RPMI7951 (cell line): Measurements from ENCODE around the gene GBF1. TPM values are rescaled to one million over a fixed set of nuclear protein-coding genes. Genes with fewer than 3 reads are reported as not detected.
A peak's percentile ranks its signal among the peaks of the same experiment; 100 is the strongest.

ENCODE experiments used
- DNase-seq: peaks from one replicate; pipeline ENCODE4 v3.0.0-alpha.2; 2012; ENCODE audit warnings: low read depth
- total RNA-seq: library from RNA; depleted of rRNA; stranded (reverse); fragments of >200 nt; shearing (Covaris generic); gene quantifications from 2 replicates; pipeline ENCODE4 v1.2.3, GENCODE V29; 2014

Gene GBF1
- total RNA-seq, 1 experiment from 2014 or later, result 31.0 TPM

- DNase-seq, result no peak
Observed at GRCh38 chr10:102408131-102408727, 162.9 kb downstream of the GBF1 start.

- no peak for DNase-seq
Observed at GRCh38 chr10:102408728-102409603, 163.6 kb downstream of the GBF1 start.

DNA sequence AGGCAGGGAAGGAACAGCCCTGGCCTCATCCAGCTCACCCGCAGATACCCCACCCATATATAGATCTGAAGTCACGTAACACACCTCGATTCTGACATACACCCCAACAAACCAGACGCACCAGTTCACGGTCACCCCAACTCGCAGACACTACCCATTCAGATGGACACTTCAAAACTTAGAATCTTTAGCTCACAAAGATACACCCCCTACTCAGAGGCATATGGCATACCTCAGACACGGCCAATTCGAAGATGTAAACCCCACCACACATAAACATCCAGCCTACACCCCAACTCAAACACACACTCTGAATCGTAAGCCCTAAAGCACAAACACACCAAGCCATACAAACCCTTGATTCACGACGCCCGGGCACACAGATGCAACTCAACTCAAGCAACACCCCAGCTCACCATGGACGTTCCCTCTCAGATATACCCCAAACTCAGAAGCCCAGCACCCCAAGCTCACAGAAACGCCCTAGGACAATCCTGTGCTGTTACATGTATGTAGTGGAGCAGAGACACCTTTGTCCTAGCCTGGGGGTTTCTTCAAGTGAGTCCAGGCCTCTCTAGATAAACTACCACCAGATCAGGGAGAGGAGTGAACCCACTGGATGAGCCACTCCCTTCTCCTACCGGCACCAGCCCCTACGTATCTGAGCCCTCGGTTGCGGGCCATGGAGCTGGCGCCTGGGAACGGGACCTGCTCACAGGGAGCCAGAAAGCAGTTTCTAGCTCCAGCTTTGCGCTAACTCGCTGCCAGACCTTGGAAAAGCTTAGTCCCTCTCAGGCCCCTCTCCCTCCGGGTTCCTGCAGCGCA lies 164.5 kb downstream of the GBF1 start:
- no peak for DNase-seq

GRCh38 chr10:102410429-102411073 lies 165.2 kb downstream of the GBF1 start:
- no peak for DNase-seq

DNA sequence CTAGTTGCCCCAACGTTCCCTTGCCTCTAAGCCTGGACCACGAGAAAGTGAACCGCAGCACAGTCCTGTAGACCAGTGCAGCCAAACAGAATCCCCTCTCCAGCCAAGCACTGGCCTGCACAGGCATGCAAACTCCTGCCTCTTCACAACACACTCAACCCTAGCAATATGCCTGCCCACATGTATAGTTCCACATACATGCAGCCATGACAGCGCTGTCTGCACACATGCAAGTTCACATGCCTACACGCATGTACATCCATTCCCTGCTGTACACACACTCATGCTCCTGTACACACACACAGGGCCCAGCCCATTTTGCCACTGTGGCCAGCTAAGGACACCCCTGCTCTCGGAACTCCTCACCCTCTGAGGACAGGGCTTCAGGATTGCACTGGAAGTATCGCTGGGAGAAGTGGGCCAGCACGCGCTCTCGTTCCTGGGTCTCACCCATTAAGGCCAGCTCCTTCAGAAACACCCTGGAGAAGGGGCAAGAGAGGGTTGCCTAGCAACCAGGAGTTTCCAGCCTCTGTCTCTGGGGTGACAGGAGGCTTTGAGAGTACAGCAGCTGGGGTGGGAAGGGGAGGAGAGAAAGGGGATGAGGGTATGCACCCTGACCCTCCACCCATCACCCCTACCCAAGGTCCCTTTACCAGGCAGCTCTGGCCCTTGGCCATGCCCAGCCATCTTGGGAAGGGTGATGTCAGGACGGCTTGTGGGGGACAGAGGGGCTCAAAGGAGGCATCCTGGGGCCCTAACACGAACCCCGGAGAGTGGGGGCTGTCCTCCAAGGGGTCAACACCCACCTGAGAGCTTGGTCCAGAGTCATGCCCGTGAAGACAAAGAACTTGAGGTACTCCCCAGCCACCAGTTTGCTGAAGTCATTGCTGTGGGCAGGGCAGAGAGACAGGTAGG lies 166.3 kb downstream of the GBF1 start:
- no peak for DNase-seq

DNA sequence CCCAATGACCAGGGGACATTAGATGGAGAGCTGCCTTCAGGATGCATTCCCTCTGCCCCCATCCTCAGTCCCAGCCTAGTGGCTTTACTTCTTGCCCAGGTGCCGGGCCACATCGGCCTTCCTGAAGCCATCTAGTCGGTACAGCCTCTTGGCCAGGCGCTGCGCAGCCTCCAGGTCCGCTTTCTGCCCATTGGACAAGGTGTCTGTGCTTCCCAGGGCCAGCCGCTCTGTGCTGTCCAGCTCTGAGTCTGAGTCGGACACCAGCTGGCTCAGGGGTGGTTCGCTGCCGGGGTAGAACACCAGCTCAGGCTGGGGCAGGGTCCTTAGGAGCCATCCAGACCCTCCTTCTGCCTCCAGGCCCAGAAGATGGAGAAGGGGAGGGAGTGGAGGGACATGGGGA lies 167.0 kb downstream of the GBF1 start:
- no peak for DNase-seq

DNA sequence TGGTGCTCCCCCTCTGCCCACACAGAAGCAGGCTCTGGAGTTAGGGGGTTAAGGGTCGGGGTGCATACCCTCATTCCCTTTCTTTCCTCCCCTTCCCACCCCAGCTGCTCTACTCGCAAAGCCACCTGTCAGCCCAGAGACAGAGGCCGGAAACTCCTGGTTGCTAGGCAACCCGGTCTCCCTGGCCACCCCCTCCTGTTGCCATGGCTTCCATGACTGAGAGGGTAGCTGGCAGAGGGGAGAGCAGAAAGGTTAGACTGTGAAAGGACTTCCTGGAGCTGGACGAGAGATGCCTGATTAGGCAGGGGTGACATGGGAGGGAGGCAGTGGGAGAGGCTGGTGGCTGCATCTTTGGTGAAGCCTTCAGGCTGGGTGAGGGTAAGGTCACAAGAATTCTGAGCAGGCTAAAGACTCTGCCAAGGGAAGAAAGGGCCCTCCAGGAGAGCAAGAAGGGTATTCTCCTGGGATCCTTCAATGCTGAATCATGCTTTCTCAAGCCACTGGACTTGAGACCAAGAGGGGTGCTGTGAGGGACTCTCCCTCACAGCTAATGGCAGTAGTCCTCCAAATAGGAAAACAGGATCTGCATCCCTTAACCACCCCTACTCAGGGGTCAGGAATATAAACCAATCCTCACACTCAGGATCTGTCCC lies 167.8 kb downstream of the GBF1 start:
- no peak for DNase-seq

GRCh38 chr10:102413806-102414561 lies 168.7 kb downstream of the GBF1 start:
- DNase-seq, result no peak

DNA sequence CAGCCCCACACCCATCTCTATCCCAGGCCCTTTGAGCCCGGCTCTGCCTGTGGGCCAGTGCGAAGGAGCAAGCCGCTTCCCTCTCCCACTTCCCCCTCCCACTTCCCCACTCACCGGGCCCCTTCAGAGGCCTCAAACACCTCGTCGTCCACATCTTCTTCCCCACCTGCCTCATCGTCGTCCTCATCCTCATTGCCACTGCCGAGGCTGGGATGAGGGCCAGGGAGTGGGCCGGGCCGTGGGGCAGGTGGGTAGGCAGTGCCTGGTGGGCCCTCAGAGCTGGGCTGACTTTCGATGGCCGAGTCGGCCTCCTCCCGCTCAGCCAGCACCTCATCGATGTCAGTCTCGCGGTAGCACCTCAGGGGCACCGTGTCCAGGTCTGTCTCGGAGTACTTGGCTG lies 169.4 kb downstream of the GBF1 start:
- DNase-seq, result no peak

DNA sequence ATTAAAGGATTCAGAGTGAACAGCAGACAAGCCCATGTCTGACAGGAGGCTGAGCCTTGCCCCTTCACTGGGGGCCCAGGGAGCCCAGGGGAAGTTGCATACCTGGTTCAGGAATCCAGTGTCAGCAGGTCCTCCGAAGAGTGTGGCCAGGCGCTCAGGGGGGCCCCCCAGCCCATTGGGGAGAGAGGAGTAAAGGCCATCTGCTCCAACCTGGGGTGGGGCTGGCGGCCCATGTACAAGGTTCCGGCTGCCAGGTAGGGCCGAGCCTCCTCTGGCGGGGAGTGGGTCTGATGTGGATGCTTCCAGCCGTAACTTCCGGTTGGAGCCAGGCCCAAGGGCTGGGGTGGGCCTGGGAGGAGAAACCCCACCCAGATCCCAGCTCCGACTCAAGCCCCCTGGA lies 171.0 kb downstream of the GBF1 start:
- DNase-seq, result no peak

DNA sequence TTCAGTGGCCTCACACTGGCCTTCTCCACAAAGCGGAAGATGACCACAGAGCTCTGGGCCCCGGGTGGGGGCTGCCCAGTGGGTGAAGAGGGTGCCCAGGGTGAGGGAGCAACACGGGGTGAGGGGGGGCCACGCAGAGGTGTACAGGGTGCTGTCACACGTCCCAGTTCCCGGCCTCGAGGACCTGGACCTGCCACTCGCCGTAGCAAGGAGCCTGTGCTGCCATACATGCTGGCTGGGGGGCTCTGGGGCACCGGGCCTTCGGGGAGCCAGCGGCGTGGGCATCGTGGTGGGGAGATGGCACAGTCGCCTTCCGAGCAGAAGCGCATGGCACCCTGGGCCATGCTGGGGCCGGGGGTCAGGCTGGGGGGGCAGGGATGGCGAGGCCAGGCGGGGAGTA lies 171.4 kb downstream of the GBF1 start:
- DNase-seq, result no peak

DNA sequence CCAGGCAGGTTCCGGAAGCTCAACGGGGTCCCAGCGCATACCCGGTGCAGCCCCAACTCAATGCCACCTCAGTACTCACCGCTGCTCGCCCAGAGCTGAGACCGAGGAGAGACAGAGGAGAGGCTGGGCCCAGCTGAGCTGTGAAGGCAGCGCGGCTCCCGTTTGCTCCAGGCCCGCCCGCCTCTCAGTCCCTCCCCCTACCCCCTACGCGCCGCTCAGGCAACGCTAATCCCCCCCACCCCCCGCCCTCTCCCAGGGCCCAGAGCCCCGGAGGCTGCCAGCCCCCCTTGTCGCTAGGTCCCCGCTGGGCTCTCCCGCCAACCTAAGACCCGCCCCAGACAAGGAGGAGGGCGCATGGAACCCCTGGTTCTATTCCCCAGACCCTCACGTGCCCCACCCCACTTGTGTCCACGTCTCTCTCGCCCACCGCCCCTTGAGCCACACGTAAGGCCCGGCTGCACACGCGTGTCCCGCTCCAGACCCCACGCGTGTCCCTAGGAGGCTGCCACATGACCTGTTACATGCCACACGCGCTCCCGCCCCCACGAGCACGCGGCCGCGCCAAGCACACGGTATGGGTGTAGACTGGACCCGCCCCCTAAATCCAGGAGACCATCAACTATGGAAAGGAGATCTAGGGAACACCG lies 173.4 kb downstream of the GBF1 start, which contains the start of gene PSD:
PSD (minus strand) TSS at position 164 of the 647 bp plus-strand sequence. CDS start 1,747 bp downstream, outside the sequence.
- DNase-seq, result no peak

DNA sequence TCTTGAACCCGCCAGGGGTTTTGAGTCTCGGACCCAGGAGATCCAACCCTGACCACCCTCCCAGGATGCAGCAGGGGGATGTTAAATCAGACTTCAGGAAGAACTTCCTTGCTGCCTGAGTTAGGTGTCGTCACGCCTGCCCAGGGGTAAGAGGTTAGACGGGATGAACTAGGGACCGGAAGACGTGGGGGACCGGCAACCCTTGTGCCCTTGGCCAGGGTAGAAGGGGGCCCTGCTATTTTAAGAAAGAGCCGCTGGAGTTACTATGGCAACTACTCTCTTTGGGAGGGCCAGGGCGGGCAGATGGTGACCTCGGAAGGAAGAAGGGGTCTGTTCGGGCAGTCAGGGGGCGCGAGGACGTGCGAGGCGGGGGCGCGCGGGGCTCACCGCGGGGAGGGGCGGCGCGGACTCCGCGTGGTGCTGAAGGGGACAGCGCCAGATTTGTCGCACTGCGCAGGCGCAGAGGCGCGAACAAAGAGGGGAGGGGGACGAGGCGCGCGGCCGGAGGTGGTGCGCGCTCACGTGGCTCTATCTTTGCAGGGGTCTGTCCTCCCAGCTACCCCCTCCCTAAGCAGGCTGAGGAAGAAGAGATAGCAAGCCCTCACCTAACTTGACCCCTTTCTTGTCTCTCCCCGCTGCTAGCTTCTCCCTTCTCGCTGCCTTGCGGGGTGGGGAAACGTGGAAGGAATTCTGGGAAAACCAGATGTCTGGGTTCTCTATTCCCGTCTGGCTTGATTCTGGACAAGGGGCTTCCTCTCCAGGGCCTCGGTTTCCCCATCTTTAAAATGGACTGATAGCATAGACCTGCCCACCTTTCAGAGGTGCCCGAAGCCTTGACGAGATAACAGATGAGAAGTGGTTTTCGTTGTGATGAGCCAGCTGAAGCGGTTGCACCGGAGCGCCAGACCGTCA lies 174.2 kb downstream of the GBF1 start:
- DNase-seq, result no peak

- DNase-seq, result no peak
Observed at GRCh38 chr10:102420181-102420713, 174.9 kb downstream of the GBF1 start.

DNA sequence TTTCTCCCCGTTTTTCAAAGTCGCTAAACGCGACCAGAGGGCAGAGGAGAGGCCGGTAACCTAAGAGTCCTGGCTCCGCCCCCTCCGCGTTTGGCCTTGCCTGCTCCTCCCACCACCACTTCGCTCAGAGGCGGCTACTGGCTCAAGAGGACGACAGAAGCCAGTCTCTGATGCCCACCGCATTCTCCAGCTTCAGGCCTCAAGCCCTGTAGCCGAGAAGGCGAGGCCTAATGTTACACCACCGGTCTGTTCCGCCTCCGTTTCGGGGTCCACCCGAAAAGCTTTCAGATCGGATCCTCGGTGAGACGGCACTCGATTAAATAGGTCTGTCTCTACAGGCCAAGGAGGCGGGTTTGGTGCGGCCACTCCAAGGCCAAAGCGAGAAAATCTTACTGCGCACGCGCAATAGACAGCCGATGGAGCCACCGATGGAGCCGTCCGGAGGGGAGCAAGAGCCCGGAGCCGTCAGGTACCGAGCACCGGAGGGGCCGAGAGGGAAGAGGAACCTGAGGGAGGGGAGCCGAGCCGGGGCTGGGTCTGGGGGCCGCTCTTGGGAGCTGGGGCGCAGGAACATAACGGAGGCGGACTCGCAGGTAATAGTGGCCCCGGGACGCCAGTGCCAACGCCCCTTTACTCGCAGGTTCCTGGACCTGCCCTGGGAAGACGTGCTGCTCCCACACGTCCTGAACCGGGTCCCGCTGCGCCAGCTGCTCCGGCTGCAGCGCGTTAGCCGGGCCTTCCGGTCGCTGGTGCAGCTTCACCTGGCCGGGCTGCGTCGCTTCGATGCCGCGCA lies 175.6 kb downstream of the GBF1 start, which contains the start of gene FBXL15:
FBXL15 (plus strand) TSS at position 123 of the 793 bp plus-strand sequence; CDS start at position 417, 294 bp downstream.
- DNase-seq, result peak; percentile 92

GRCh38 chr10:102421507-102421756 lies 176.1 kb downstream of the GBF1 start:
- no peak for DNase-seq
